Measurements from ENCODE around the gene PTGDR2.

The PTGDR2 gene

GRCh38 chr11:60857378-60858232, 1.9 kb upstream of the PTGDR2 start:
- H3K36me3 Mint-ChIP-seq (ENCODE audit: low read depth): no peaks in the 10 kb centered on the region
- no peaks in the 10 kb centered on the region for H3K9me3 Mint-ChIP-seq
- H3K4me1 Mint-ChIP-seq (ENCODE audit: low read depth): peaks cover 15% of the 10 kb centered on the region
- no peak overlapping the region for H3K4me3 Mint-ChIP-seq
- no peak overlapping the region for H3K27ac Mint-ChIP-seq
- peaks cover 4% of the 10 kb centered on the region for H3K27me3 Mint-ChIP-seq (ENCODE audit: low read depth)

GRCh38 chr11:60854847-60855725, 664 bp downstream of the PTGDR2 start:
- no peak overlapping the region for H3K4me3 Mint-ChIP-seq

GRCh38 chr11:60854140-60854846, 1.5 kb downstream of the PTGDR2 start:
- no peaks in the 10 kb centered on the region for H3K27me3 Mint-ChIP-seq (ENCODE audit: low read depth)
- peaks cover 15% of the 10 kb centered on the region for H3K4me1 Mint-ChIP-seq (ENCODE audit: low read depth)
- no peaks in the 10 kb centered on the region for H3K9me3 Mint-ChIP-seq
- peaks cover 10% of the 10 kb centered on the region for H3K36me3 Mint-ChIP-seq (ENCODE audit: low read depth)
- H3K4me3 Mint-ChIP-seq: no peak overlapping the region
- no peak overlapping the region for H3K27ac Mint-ChIP-seq

More at GRCh38 chr11:60854847-60855725, 664 bp downstream of the PTGDR2 start:
- Mint-ChIP-seq H3K4me1 (ENCODE audit: low read depth) (peaks cover 15% of the 10 kb centered on the region), H3K27ac (no peak overlapping the region), H3K9me3 (no peaks in the 10 kb centered on the region), H3K27me3 (ENCODE audit: low read depth) (no peaks in the 10 kb centered on the region), H3K36me3 (ENCODE audit: low read depth) (peaks cover 8% of the 10 kb centered on the region)

- H3K27me3 Mint-ChIP-seq (ENCODE audit: low read depth): no peaks in the 10 kb centered on the region
- no peak overlapping the region for H3K4me3 Mint-ChIP-seq
- H3K9me3 Mint-ChIP-seq: no peaks in the 10 kb centered on the region
- H3K4me1 Mint-ChIP-seq (ENCODE audit: low read depth): peaks cover 6% of the 10 kb centered on the region
- H3K36me3 Mint-ChIP-seq (ENCODE audit: low read depth): peaks cover 14% of the 10 kb centered on the region
- no peak overlapping the region for H3K27ac Mint-ChIP-seq
Observed at GRCh38 chr11:60852982-60853950, 2.5 kb downstream of the PTGDR2 start.

DNA sequence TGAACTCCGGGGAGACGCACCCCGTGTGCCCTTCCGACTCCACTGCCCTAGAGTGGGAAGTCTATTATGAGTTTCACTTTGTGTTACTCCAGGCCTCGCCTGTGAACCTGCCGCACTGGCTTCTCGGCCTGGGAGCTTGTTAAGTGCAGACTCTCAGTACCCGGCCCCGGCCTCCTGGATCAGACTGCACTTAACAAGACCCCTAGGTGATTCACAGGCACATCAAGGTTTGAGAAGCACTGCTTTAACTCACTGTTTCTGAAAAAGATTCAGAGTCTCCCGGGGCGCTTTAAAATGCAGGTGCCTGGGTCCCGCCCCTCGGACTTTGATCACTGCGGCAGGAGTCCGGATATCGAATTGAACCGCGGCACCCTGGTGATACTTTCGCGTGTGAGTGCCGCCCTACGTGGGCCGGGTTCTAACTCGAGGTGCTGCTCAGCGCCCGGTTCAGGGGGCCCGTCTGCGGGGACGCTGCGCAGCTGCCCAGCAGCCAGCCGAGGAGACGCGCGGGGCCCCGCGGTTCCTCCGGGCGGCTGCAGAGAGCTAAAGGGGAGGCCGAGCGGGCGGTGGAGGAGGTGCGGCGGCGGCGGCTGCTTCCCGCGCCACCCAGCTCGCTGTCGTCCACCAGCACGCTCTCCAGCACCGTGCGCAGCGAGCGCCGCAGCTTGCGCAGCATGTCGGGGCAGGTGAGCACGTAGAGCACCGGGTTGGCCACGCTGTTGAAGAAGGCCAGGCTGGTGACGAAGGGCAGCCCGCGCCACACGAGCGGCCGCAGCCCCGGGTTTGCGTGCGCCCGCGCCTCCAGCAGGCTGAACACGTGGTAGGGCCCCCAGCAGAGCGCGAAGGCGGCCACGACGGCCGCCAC, 3.4 kb downstream of the PTGDR2 start:
- Mint-ChIP-seq H3K9me3 (no peaks in the 10 kb centered on the region), H3K27ac (no peak overlapping the region), H3K4me3 (no peak overlapping the region), H3K36me3 (ENCODE audit: low read depth) (peaks cover 16% of the 10 kb centered on the region), H3K4me1 (ENCODE audit: low read depth) (peaks cover 3% of the 10 kb centered on the region), H3K27me3 (ENCODE audit: low read depth) (no peaks in the 10 kb centered on the region)

- Mint-ChIP-seq H3K9me3 (no peaks in the 10 kb centered on the region), H3K27me3 (ENCODE audit: low read depth) (no peaks in the 10 kb centered on the region), H3K4me1 (ENCODE audit: low read depth) (peaks cover 3% of the 10 kb centered on the region), H3K27ac (no peak overlapping the region), H3K4me3 (no peak overlapping the region), H3K36me3 (ENCODE audit: low read depth) (peaks cover 16% of the 10 kb centered on the region)
Observed at GRCh38 chr11:60851327-60852104, 4.2 kb downstream of the PTGDR2 start.

DNA sequence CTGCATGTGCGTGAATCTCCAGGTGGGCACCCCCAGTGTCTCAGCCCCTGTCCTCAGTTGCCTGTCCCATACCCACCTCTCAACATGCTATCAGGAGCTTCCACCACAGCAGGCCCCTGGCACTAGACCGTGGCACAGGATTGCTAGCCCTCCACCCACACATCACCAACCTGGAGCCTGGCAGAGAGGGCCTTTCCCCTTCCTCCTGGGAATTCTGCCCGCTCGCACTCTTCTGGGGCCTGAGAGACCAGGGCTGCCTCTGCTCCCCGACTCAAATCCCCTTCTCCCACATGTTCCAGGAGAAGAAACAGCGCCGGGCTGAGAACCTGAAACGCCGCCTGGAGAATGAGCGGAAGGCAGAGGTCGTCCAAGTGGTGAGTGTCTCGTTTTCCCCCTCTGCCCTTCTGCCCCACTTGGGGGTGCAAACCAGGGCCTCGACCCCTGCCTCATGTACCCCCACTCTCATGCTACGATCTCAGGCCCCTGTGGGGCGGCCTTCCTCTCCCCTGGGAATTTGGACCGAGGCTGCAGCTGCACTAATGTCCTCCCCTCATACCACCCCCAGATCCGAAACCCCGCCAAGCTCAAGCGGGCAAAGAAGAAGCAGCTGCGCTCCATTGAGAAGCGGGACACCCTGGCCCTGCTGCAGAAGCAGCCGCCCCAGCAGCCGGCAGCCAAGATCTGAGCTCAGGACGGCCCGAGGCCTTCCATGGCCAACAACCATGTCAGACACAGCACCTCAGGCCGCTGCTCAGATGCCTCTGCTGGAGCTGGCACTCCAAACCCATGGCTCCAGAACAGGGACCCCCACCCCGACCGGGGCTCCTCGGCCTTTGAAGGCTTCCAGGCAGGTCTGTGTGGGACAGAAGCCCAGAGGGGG, 5.9 kb downstream of the PTGDR2 start:
- no peak overlapping the region for H3K4me3 Mint-ChIP-seq

DNA sequence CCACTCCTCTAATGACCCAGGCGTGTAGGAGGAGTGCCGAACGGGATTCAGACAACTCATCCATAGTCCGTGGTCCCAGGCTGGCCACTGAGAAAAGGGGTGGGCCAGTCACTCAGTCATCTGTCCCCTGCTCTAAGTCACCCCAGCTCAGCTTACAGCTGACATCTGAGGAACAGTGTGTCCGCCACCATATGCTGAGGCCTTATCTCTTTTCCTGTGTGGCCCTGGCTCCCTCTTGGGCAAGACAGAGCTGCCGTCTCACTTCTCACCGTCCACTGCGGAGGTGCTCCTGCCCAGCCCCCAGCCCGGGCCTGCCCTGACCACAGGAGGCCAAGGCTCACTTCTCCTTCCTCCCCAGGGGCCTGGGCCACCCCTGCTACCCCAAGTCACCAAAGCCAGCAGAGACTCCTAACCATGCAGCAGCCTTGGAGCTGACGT, 7.0 kb downstream of the PTGDR2 start:
- Mint-ChIP-seq H3K36me3 (ENCODE audit: low read depth) (peaks cover 16% of the 10 kb centered on the region), H3K4me1 (ENCODE audit: low read depth) (peaks cover 14% of the 10 kb centered on the region), H3K4me3 (no peak overlapping the region), H3K27ac (no peak overlapping the region), H3K9me3 (no peaks in the 10 kb centered on the region), H3K27me3 (ENCODE audit: low read depth) (no peaks in the 10 kb centered on the region)

More for the DNA sequence above, 5.9 kb downstream of the PTGDR2 start:
- Mint-ChIP-seq H3K9me3 (no peaks in the 10 kb centered on the region), H3K27ac (no peak overlapping the region), H3K27me3 (ENCODE audit: low read depth) (no peaks in the 10 kb centered on the region), H3K36me3 (ENCODE audit: low read depth) (peaks cover 16% of the 10 kb centered on the region), H3K4me1 (ENCODE audit: low read depth) (peaks cover 4% of the 10 kb centered on the region)

DNA sequence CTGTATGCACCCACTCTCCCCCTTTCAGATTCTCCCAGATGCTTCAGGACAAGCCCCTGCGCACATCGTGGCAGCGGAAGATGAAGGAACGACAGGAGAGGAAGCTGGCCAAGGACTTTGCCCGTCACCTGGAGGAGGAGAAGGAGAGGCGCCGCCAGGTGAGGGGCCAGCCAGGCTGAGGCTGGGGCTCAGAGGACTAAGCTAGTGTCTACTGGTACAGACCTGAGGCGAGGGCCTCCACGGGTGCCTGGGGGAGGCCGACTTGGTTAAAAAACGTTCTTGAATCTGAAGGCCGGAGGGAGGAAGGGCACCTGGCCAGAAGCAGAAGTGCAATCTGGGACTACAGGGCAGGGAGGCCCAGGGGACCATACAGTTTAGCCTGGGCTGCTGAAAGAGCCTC, 7.9 kb downstream of the PTGDR2 start:
- H3K36me3 Mint-ChIP-seq (ENCODE audit: low read depth): peaks cover 18% of the 10 kb centered on the region

DNA sequence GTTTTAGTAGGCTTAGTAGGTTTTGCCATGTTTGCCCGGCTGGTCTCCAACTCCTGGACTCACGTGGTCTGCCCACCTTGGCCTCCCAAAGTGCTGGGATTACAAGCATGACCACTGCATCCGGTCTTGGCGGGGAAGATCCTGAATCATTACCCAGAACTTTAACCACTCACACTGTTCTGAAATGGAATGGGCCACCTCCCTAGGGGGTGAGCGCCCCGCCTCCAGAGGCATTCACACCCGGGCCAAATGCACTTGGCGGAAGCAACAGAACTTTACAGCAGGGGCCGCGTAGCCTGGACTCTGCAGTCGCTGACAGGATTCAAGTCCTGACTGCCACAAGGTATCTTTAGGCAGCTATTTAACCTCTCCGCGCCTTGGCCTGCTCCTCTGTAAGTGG, 8.5 kb downstream of the PTGDR2 start:
- no peaks in the 10 kb centered on the region for H3K9me3 Mint-ChIP-seq
- H3K4me3 Mint-ChIP-seq: no peak overlapping the region
- H3K36me3 Mint-ChIP-seq (ENCODE audit: low read depth): peaks cover 18% of the 10 kb centered on the region
- no peak overlapping the region for H3K27ac Mint-ChIP-seq
- H3K27me3 Mint-ChIP-seq (ENCODE audit: low read depth): no peaks in the 10 kb centered on the region
- peaks cover 26% of the 10 kb centered on the region for H3K4me1 Mint-ChIP-seq (ENCODE audit: low read depth)

More for the DNA sequence above, 7.9 kb downstream of the PTGDR2 start:
- no peaks in the 10 kb centered on the region for H3K27me3 Mint-ChIP-seq (ENCODE audit: low read depth)
- peaks cover 22% of the 10 kb centered on the region for H3K4me1 Mint-ChIP-seq (ENCODE audit: low read depth)
- no peak overlapping the region for H3K27ac Mint-ChIP-seq
- no peak overlapping the region for H3K4me3 Mint-ChIP-seq
- no peaks in the 10 kb centered on the region for H3K9me3 Mint-ChIP-seq

DNA sequence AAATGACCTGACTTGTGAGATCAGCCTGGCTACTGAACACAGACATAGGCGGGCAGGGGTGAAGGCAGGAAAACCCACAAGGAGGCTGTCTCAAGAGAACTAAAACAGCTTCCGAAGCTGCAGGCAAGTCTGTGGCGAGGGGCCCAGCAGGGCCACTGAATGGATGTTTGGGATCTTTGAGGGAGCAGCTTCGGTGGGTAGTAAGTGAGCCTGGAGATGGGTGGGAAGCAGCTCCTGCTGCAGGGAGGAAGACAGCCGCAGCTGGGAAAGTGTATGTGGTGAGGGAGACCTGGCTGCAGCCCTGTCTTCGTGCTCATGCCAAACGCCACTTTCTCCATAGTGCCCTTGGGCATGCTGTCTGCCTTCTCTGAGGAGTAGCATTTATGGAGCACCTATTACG, 10.4 kb downstream of the PTGDR2 start:
- no peak overlapping the region for H3K27ac Mint-ChIP-seq
- H3K4me3 Mint-ChIP-seq: no peak overlapping the region
- no peaks in the 10 kb centered on the region for H3K27me3 Mint-ChIP-seq (ENCODE audit: low read depth)
- H3K4me1 Mint-ChIP-seq (ENCODE audit: low read depth): peaks cover 33% of the 10 kb centered on the region
- peaks cover 11% of the 10 kb centered on the region for H3K36me3 Mint-ChIP-seq (ENCODE audit: low read depth)
- H3K9me3 Mint-ChIP-seq: no peaks in the 10 kb centered on the region

Measured in T-helper 1 cell treated with Interleukin-12 subunit alpha and Interleukin-12 subunit beta and Interleukin-4 antibody, amounts not matched to agents 30 μg/mL and 1 μg/mL, for 36 hours (primary cell).